ENCODE results near the gene ENG.
"Not testable (repeated sequence)": the region's sequence is repeated elsewhere in the genome, so short reads cannot be mapped to it uniquely, and the experiment has no call there.

ENG gene

DNA sequence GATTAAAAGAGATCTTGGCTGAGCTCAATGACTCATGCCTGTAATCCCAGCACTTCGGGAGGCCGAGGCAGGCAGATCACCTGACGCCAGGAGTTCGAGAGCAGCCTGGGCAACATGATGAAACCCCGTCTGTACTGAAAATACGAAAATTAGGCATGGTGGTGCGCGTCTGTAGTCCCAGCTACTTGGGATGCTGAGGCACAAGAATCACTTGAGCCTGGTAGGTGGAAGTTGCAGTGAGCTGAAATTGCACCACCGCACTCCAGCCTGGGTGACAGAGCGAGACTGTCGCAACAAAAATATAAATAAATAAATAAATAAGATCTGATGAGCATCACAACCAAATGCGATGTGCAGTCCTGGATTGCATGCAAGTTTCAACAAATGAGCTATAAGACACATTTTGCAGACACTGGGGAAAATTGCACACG, 8.7 kb upstream of the ENG start:
- no peak for DNase-seq

GRCh38 chr9:127862075-127863011, 7.9 kb upstream of the ENG start:
- no peak for DNase-seq

GRCh38 chr9:127860779-127861178, 6.3 kb upstream of the ENG start:
- DNase-seq, result no peak

- no peak for DNase-seq
Measured at GRCh38 chr9:127860260-127860659, 5.8 kb upstream of the ENG start.

GRCh38 chr9:127858041-127858512, 3.6 kb upstream of the ENG start:
- DNase-seq, result peak; percentile 51

- DNase-seq, result no peak
Measured at GRCh38 chr9:127857278-127857677, 2.8 kb upstream of the ENG start.

- no peak for DNase-seq
Measured at GRCh38 chr9:127856729-127857116, 2.3 kb upstream of the ENG start.

- DNase-seq, result no peak
Measured at GRCh38 chr9:127856094-127856728, 1.8 kb upstream of the ENG start.

DNA sequence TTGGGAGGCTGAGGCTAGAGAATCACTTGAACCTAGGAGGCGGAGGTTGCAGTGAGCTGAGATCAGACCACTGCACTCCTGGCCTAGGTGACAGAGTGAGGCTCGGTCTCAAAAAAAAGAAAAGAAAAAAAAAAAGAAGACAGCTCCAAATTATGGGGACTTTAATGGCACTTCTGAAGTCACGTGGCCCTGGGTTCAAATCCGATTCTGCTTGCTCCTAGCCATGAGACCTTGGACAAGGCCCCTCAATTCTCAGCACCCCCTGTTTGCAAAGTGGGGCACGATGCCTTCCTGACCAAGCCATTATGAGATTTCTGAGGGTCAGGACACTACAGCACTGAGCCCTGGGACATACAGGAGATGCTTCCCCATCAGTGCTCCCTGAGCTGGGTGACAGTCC, 1.1 kb upstream of the ENG start:
- DNase-seq, result no peak

DNA sequence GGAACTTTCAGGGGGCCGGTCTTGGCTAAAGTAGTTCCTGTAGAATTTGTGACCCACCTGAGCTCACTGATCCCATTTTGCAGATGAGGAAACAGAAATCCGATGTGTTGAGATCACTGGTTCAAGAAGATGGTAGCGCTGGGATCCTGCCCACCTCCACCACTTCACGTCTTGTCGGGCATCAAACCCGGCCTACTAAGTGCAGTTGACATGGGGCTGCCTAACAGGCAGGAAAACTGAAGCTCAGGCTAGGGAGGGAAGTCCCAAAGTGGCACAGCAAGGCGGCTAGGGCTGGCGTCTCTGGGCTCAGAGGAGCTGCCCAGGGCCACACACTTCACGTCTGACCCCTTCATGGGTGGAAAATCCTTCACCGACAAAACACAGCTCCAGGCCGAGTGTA, 502 bp upstream of the ENG start:
- no peak for DNase-seq

GRCh38 chr9:127853312-127854183, 910 bp downstream of the ENG start:
- peak; percentile 23 for DNase-seq

GRCh38 chr9:127852829-127853228, 1.6 kb downstream of the ENG start:
- no peak for DNase-seq

DNA sequence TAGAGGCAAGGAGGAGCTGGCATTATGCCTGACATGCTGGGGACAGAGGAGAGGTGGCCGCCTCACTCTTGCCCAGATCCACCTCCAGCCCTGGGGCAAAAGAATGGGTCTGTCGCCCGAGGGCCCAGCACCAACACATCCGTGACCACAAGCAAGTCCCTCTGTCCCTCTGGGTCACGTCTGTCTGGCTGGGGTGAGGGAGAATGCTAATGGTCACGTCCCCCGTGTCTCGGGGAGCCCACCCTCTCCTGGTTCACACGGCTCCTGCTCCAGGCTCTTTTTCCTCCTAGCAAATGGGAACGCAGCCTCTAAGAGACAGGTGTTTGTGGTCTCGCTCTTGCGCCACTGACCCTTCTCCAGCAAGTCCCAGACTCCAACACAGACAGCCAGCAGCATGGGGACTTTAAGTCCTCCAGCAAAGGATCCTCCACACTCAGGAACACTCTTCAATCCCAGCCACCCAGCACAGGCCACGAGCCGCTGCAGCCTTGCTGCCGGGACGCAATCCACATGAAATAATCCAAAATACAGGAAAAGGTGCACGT, 4.1 kb downstream of the ENG start:
- no peak for DNase-seq

DNA sequence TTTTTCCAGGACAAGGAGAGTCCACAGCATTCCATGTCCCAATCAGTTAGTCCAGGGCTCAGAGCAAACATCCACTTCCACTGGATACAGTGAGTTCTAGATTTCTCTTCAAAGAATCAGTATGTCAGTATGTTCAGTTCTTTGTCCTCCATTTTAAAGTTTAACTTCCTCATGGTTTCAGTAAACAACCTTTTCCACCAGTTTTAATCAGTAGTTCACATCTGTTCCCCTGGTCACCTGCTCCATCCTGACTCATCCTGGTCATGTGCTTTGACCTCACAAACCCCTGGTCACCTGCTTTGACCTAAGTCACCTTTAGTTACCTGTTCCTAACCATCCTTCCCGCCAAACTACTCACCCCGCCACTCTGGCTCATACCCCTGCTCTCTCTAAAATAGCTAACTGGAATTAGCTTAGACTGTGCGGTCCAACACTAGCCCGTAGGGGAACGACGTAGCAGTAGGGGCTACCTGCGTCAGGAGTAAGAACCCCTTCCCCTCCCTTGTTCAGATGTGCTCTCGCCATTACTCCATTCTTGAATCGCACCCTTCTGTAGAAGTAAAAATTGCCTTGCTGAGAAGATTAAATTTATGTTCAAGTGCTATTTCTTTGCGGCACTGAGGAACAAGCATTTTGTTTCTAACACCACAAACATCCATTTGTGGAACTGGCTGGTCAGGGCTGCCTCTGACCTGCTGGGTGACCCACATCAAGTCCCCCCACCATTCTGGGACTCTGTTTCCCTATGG, 5.5 kb downstream of the ENG start:
- DNase-seq, result no peak

GRCh38 chr9:127847833-127848755, 6.4 kb downstream of the ENG start:
- DNase-seq, result no peak

GRCh38 chr9:127847178-127847510, 7.3 kb downstream of the ENG start:
- no peak for DNase-seq

DNA sequence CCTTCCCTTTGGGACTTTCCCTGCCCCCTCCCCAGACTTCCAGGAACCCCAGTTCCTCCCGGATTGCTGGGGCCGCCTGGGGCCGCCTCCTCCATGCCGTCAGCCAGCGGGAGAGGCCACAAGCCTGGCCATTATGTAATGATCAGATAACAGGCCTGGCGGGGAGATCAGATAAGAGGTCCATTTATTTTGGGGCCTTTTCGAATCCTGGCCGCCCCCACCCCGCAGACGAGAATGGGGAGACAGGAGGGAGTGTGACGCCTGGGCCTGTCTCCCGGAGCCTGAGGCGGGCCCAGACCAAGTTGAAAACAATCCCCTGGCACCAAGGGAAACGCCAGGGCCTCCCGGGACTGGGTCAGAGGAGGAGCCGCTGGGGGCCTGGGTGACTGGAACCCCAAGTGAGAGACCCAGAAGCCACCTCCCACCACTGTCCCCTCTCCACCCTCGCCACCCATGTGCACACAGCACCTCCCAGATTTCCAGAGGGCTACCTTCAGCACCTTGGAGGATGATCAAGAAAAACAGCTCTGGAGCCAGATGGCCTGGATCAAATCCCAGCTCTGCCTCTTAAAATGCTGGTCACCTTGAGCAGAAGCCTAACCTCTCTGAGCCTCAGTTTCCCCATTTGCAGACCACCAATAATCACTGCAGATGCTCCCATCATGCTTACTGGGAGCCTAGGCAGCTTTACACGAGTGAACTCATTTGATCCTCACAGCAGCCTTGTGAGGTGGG, 7.8 kb downstream of the ENG start:
- no peak for DNase-seq

DNA sequence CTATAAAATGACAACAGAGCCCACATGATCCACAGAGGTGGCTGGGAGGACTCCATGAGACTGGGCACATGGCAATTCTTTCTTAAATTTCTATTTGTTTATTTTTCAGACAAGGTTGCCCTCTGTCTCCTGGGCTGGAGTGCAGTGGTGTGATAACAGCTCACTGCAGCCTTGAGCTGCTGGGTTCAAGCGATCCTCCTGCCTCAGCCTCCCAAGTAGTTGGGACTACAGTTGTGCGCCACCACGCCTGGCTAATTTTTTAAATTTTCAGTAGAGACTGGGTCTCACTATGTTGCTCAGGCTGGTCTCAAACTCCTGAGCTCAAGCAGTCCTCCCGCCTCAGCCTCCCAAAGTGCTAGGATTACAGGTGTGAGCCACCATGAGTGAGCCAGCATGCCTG, 8.8 kb downstream of the ENG start:
- not testable (repeated sequence) for DNase-seq

GRCh38 chr9:127844821-127845359, 9.6 kb downstream of the ENG start:
- peak; percentile 48 for DNase-seq

All from fibroblast of skin of scalp (primary cell).